Cortex of kidney (tissue), 1 donor: ENCODE data around the gene KLHL21.
"Not testable (repeated sequence)": the region's sequence is repeated elsewhere in the genome, so short reads cannot be mapped to it uniquely, and the experiment has no call there.

Experiments
- DNase-seq: peaks from one replicate; lab custom pipeline; 2025; lab: John Stamatoyannopoulos, UW

KLHL21 gene

GRCh38 chr1:6624710-6625583 lies 22.3 kb upstream of the KLHL21 start, which contains the start of gene THAP3:
THAP3 (plus strand) TSS chr1:6624868; CDS start chr1:6625219, 351 bp downstream.
- DNase-seq: no peak

GRCh38 chr1:6623269-6623965 lies 20.7 kb upstream of the KLHL21 start:
- DNase-seq: no peak

DNA sequence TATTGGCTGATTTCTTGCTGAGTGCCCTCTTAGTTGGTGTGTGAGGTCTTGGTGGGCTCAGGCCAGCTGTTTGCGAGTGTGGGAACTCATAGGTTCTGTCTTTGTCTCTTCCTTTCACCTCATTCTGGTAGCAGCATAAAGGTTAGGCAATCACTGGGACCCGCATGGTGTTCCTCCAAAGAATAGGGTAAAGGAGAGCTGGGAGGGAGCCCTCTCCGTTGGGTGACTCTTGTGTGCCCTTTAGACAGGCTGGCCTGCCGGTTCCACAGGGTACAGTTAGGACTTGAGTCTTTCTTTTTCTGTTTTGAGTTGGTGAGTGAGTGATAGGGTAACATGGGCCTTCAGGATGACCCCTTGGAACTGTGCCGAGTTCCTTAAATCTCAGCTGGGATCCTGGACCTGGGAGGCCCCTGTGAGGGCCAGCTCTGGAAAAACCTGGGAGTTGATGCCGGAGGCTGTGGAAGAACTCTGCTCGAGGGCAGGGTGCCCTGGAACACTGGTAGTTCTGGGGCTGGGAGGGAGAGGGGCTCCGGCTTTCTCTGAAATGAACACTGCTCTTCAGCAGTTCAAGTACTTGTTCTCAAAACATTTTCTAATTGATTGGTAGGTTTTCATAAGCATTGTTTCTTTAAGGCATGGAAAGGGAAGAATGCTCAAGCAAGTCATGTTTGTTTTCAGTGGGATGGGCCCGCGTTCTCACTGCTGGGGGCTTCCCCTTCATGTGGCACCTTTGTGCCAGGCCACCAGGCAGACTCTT lies 19.9 kb upstream of the KLHL21 start:
- no peak for DNase-seq

GRCh38 chr1:6621429-6622391 lies 19.0 kb upstream of the KLHL21 start:
- no peak for DNase-seq

DNA sequence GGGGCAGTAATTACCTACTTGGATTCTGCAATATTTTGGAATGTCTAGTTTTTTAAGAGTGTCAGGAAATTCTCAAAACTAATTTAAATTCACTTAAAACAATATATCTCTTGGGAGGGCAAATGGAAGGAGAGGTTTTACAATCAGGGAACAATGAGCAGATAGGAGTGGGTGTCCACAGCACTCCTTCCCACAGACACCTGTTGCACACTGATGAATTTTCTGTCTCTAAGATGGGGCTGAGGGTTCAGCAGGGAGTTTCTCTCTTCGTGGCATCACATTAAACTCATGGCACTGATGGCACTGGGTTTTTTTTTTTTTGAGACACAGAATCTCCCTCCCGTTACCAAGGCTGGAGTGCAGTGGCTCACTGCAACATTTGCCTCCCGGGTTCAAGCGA lies 16.4 kb upstream of the KLHL21 start:
- no peak for DNase-seq

DNA sequence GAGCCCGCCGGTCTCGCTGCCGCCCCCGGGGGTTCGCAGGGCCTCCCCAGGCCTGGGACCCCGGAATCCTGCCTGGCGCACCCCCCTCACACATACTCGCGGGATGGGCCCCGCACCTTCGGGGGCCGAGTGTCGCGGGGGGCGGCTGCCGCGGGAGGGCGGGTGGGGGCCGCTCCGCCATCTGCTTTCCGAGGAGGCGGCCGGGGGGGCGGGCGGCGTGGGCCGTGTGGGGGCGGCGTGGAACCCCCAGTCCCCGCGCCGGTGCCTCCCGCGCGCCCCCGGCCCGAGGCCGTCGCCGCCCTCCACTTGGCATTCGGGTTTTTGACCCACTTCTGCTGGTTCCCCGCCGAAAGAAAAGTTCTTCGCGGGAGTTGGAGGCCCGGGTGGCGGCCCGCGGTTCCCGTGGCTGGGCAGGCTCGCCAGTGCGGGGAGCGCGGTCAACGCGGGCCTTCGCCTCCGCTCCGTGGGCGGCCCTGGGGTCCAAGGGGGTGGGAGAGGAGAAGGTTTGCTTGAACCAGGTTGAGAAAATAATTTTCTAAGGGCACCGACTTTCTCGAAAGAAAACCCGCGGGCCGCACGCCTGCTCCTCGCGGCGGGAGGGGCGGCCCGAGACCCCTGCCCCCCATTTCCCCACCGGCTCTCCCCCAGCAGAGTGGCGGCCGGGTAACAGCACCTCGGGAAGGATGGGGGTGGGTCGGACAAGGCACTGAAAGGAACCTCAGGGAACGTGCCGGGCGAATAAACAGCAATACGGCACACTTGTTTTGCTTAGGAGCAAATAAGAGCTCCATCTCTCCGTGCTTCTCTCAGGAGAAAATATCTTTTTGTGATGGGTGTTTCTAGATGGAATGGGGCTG lies 12.5 kb upstream of the KLHL21 start:
- DNase-seq: no peak

DNA sequence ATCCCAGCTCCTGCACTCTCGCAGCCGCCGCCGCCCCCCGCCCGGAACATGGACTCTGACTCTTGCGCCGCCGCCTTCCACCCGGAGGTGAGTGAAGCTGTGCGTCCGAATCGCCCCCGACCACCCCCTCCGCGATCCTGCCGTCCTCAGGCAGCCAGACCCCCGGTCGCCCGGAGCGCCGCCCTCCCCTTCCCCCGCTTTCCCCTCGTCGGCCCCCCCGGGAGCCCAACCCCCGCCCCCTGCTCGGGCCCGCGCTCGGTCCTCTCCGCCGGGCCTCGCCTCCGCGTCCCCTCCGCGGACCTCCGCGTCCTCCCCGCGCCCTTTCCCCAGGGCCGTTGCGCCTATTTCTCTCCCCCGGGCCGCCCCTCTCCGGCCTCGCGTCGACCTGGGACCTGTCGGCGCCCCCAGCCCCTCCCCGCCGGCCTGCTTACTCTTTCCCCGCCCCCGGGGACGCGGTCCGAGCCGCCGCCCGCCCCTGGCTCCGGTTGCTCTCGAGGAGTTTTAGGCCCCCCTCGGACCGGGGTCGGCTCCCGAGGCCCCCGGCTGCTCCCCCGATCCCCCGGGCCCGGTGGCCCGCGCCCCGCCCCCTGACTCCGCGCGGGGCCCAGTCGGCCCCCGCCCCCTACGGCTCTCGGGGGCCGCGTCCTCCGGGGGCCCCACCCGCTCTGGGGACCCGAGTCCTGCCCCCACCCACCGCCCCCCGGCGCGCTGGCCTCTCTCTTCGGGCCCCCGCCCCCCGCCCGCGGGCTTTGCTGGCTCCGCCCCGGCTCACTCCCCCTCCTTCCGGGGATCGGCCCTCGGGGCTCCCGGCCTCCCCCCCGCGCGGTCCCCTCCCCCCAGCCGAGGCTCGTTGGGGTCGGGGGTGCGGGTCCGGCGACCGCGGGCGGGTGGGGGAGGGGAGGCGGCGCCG lies 11.6 kb upstream of the KLHL21 start:
- no peak for DNase-seq

- peak; percentile 91 for DNase-seq
Observed at GRCh38 chr1:6613361-6614018, 10.8 kb upstream of the KLHL21 start, which contains the start of gene PHF13. PHF13 (plus strand) TSS chr1:6613731; CDS start chr1:6614067, 336 bp downstream.

- DNase-seq: no peak
Observed at GRCh38 chr1:6612641-6613360, 10.1 kb upstream of the KLHL21 start.

DNA sequence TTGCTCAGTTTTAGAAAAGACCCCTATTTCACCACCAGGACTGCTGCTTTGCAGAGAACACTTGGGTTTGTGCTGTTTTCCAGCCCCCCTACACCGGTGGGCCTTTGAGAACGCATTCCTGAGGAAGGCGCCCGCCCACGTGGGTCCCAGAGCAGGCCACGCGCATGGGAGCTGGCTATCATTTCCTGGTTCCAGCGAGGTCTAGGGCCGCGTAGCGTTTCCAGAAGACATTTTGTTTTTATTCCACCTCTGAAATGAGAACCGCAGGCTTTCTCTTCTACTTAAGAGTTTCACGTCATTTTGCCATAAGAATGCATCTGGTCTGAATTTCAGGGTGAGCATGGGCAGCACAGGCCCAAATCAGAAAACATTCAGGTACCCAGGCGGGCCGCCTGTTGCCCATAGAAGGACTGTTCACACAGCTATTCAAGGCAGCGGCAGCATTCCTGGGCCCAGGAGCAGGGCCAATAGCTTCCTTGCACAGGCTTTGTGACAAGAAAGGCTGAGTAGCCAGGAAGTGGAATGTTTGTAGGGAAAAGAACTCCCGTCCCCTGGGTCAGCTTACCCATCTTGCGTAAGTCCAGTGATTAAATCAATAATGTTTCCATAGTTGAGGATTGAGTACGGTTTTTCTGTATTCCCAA lies 1.4 kb upstream of the KLHL21 start:
- DNase-seq: no peak

DNA sequence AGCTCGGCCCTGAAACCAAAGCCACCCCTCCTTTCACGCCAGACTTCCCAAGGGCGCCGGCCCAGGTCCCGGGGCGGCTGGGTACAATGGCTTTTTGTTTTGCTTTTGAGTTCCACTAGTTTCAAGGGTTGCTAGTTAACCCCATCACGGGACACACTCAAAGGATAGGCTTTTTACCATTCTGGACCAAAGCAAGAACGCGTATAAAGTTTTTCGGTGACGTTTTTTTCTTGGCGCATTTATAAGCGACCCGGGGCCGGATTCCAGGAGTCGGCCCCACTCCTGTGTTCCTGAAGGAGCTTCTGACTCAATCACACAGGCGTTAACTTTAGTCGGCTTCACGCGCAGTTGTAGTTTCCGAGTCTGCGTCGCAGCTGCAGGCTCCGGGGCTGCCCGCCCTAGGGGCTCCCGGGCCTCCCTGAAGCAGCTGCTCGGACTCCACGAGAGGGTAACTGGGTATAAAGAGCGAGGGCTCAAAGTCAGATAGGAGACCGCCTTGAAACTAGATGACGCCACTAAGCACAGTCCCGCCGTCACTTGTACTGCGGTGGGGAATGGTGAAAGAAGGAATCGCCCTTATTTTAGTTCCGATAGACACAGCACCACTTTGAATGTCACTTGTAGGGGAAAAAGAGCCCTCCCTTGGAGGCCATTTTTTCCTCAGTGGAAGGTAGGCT lies 707 bp upstream of the KLHL21 start:
- DNase-seq: no peak

DNA sequence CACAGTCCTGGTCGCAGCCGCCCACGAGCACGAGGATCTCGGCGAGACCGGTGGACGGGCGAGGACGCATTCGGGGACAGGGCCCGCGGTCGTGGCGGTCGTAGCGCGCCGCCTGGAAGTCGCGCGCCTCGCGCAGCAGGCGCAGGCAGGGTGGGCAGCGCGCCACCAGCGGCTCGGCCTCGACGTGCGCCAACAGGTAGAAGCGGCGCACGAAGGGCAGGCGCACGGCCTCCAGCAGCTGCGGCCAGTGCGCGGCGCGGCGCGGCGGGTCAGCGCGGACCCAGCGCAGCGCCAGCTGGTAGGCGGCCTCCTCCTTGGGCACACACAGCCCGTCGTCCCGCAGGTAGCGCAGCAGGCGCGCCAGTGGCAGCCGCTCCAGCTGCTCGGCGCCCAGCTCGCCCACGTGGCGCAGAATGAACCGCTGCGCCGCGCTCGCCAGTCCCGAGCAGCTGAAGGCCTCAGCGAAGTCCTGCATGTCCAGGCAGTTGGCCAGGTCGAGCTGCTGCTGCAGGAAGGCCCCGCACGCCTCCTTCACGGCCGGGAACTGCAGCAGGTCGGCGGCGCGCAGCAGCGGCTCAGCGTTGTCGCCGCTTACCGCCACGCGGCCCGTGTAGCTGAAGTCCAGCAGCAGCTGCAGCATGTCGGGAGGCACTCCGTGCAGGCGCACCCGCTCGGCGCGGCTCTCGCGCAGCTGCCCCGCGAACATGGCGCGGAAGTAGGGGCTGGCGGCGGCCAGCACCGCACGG lies 573 bp downstream of the KLHL21 start:
- DNase-seq: no peak

GRCh38 chr1:6601049-6601922 lies 1.4 kb downstream of the KLHL21 start:
- no peak for DNase-seq

DNA sequence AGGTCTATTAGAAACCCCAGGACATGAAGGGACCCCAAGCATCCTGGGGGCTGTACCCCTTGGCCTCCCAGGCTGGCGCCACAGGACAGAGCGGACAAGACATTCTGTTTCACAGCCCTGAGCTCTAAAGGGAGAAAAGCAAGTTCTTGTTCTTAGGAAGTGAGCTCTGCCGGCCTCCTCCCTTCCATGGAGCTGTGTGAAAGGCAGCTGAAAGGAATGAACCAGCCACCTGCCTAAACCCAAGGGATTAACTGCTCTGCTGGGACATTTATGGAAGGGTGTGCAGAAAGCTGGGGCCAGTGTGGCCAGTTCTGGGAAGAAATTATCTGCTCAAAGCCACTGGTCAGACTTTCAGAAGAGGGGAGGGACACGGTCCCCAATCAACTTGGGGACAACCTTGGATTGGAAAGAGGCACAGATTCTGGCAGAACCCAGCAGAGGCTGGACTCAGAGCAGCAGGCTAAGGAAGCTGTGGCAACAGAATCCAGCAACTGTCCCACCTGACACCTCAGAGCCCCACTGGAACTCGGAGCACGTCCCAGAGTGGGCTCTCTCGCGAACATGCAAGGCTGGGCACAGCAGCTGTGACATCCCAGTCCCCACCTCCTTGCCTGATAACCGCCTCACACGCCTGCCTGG lies 2.1 kb downstream of the KLHL21 start:
- DNase-seq: no peak

DNA sequence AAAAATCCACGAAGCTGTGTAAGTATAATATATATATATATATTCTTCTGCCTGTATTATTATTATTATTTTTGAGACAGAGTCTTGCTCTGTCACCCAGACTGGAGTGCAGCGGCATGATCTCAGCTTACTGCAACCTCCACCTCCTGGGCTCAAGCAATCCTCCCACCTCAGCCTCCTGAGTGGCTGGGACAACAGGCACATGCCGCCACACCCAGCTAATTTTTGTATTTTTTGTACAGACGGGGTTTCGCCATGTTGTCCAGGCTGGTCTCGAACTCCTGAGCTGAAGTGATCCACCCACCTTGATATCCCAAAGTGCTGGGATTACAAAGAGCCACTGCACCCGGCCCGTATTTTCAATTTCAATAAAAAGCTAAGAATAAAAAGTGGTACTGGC lies 2.7 kb downstream of the KLHL21 start:
- not testable (repeated sequence) for DNase-seq
